ENCODE measurements around the gene SLC6A5. TPM values are rescaled to one million over a fixed set of nuclear protein-coding genes. Genes with fewer than 3 reads are reported as not detected.

Gene SLC6A5
- total RNA-seq, 2 experiments from 2014 or later: not detected

DNA sequence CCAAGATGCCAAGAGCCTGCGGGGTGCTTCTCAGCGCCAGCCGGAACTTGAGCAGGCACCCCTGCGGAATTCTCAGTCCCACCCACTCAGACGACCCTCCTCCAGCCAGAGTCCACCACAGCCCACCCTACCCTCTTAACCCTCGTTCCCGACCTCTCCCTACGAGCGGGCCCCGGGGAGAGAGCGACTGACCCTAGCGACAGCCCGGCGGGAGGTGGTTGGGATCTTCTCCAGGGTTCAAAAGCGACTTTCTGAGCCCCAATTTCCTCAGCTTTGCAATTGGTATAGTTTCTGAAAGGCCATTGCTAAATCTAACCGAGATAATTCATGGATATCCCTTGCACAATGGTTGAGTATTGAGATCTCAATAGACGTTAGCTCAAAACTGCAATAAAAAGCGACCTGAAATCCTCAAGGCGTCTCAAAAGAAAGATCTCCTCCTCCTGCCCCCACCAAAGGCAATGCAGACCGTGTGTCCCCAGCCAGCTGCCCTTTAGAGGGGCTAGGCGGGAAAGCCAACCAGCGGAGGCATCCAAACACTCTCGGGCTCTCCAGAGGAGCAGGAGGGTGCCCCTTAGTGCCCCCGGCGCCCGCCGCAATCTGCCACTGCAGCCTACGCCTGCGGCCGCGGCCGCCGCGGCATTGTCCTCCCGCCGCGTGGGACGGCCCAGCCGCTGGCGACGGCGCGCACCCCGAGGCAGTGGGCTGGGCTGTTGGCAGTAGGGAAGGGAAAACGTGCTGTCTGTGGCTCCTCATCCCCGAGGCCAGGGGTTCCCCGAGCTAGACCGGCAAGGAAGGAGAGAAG is 1.5 kb upstream of the SLC6A5 start:
- ChIA-PET CTCF (interaction anchor here (0.5 to 1.1 kb wide), 4 partner anchors 10 to 470 kb away, joined by 3 read pairs; no protein-coding TSS in a partner anchor), POLR2A (interaction anchor here (0.5 kb wide), 1 partner anchor 11 kb away, joined by 3 read pairs; no protein-coding TSS in a partner anchor)
- intact Hi-C loops (cut with DNase I, micrococcal nuclease): loop anchor here (2.0 kb wide), 1 partner anchor 437 kb away; the partner anchor contains the start of gene DBX1 (in 2 of the 2)

GRCh38 chr11:20598492-20598891 is 916 bp upstream of the SLC6A5 start:
- ATAC-seq: no peak

More for the DNA sequence above, 1.5 kb upstream of the SLC6A5 start:
- H3K4me1 Mint-ChIP-seq: peaks cover 7% of the 10 kb centered on the region
- no peak overlapping the region for H3K4me3 Mint-ChIP-seq
- H3K36me3 Mint-ChIP-seq (ENCODE audit: low read depth): no peaks in the 10 kb centered on the region
- no peak overlapping the region for H3K27ac Mint-ChIP-seq
- H3K9me3 Mint-ChIP-seq (ENCODE audit: low read depth): no peaks in the 10 kb centered on the region
- ATAC-seq (no peak), DNase-seq (no peak)
- H3K27me3 Mint-ChIP-seq: peaks cover 78% of the 10 kb centered on the region

GRCh38 chr11:20600020-20600346 is 575 bp downstream of the SLC6A5 start:
- intact Hi-C loops (cut with DNase I, micrococcal nuclease): no loop called here
- ChIA-PET CTCF (interaction anchor here (0.6 to 0.8 kb wide), 2 partner anchors 10 to 1494 kb away, joined by 3 read pairs; no protein-coding TSS in a partner anchor), POLR2A (no interaction called here)
- no peak for DNase-seq
- Mint-ChIP-seq H3K27ac (no peak overlapping the region), H3K36me3 (ENCODE audit: low read depth) (no peaks in the 10 kb centered on the region), H3K4me1 (peaks cover 7% of the 10 kb centered on the region), H3K9me3 (ENCODE audit: low read depth) (no peaks in the 10 kb centered on the region), H3K27me3 (peaks cover 84% of the 10 kb centered on the region), H3K4me3 (no peak overlapping the region)
- no peak for ATAC-seq

More at GRCh38 chr11:20598492-20598891, 916 bp upstream of the SLC6A5 start:
- Mint-ChIP-seq H3K27ac (no peak overlapping the region), H3K36me3 (ENCODE audit: low read depth) (no peaks in the 10 kb centered on the region), H3K4me1 (peaks cover 7% of the 10 kb centered on the region), H3K4me3 (no peak overlapping the region), H3K27me3 (peaks cover 82% of the 10 kb centered on the region), H3K9me3 (ENCODE audit: low read depth) (no peaks in the 10 kb centered on the region)
- POLR2A ChIA-PET: interaction anchor here (0.5 kb wide), 1 partner anchor 11 kb away, joined by 3 read pairs; no protein-coding TSS in a partner anchor
- no peak for DNase-seq
- CTCF ChIA-PET: interaction anchor here (0.7 to 1.1 kb wide), 3 partner anchors 10 to 470 kb away, joined by 3 read pairs; no protein-coding TSS in a partner anchor
- intact Hi-C loops (cut with DNase I, micrococcal nuclease): loop anchor here in 1 of 2 experiments (2.0 kb wide), 1 partner anchor 438 kb away; the partner anchor contains the start of gene DBX1

- Mint-ChIP-seq H3K36me3 (ENCODE audit: low read depth) (no peaks in the 10 kb centered on the region), H3K4me1 (peaks cover 7% of the 10 kb centered on the region), H3K27ac (no peak overlapping the region), H3K9me3 (ENCODE audit: low read depth) (no peaks in the 10 kb centered on the region), H3K4me3 (no peak overlapping the region), H3K27me3 (peaks cover 86% of the 10 kb centered on the region)
- ChIA-PET CTCF (interaction anchor here (0.7 to 1.0 kb wide), 3 partner anchors 9 to 25 kb away, joined by 3 read pairs; no protein-coding TSS in a partner anchor), POLR2A (no interaction called here)
- no peak for ATAC-seq
- intact Hi-C loops (cut with DNase I, micrococcal nuclease): no loop called here
- no peak for DNase-seq
Measured at GRCh38 chr11:20600551-20600950, 1.1 kb downstream of the SLC6A5 start.

DNA sequence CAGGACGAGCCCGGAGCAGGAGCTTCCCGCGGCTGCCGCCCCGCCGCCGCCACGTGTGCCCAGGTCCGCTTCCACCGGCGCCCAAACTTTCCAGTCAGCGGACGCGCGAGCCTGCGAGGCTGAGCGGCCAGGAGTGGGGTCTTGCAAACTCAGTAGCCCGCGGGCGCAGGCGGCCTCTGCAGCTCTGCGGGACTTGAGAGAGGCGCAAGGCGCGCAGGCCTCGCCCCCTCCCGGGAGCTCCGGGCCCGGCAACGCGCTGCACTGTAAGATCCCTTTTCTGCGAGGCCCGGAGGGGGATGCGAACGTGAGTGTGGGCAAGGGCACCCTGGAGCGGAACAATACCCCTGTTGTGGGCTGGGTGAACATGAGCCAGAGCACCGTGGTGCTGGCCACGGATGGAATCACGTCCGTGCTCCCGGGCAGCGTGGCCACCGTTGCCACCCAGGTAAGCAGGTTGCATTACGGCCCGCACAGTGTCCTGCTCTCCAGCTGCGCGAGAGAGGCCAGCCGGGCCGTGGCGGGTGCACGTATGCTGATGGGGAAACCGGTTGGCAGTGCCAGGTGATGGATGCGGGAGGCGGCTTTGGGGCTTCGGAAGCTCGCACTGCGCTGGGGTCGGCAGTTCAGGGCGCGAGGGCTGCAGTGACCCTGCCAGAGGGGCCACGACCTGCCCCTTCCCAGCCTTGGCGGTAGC is 2.0 kb downstream of the SLC6A5 start:
- ChIA-PET POLR2A (interaction anchor here (0.6 kb wide), 1 partner anchor 93 kb away, joined by 3 read pairs; no protein-coding TSS in a partner anchor), CTCF (interaction anchor here (0.7 to 1.0 kb wide), 2 partner anchors 8 to 25 kb away, joined by 3 read pairs; no protein-coding TSS in a partner anchor)
- no peak overlapping the region for H3K27ac Mint-ChIP-seq
- H3K36me3 Mint-ChIP-seq (ENCODE audit: low read depth): no peaks in the 10 kb centered on the region
- H3K4me3 Mint-ChIP-seq: no peak overlapping the region
- DNase-seq: no peak
- peaks cover 6% of the 10 kb centered on the region for H3K4me1 Mint-ChIP-seq
- intact Hi-C loops (cut with DNase I, micrococcal nuclease): no loop called here
- ATAC-seq: no peak
- no peaks in the 10 kb centered on the region for H3K9me3 Mint-ChIP-seq (ENCODE audit: low read depth)
- H3K27me3 Mint-ChIP-seq: peaks cover 85% of the 10 kb centered on the region

DNA sequence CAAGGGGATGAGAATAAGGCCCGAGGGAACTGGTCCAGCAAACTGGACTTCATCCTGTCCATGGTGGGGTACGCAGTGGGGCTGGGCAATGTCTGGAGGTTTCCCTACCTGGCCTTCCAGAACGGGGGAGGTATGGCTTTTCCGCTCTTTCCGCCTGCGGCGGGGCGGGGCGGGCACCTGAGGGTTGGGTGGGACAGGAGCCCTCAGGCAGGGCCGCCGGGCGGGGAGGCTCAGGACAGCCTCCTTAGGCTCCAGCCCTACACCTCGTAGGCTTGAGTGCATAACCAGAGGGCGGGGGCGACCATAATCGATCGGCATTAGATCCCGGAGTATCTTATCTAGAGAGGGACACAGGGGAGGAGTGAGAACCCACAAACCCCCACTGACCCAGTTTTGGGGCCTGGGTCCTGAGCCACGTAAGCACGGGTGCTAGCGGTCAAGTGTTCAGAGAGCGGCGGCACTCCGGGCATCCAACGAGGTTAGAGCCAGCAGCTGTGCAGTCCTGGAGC is 4.9 kb downstream of the SLC6A5 start:
- no peak overlapping the region for H3K4me3 Mint-ChIP-seq
- H3K4me1 Mint-ChIP-seq: no peaks in the 10 kb centered on the region
- no peak for DNase-seq
- H3K9me3 Mint-ChIP-seq (ENCODE audit: low read depth): no peaks in the 10 kb centered on the region
- POLR2A ChIA-PET: no interaction called here
- H3K27ac Mint-ChIP-seq: no peak overlapping the region
- no peak for ATAC-seq
- CTCF ChIA-PET: no interaction called here
- peaks cover 79% of the 10 kb centered on the region for H3K27me3 Mint-ChIP-seq
- intact Hi-C loops (cut with DNase I, micrococcal nuclease): no loop called here
- no peaks in the 10 kb centered on the region for H3K36me3 Mint-ChIP-seq (ENCODE audit: low read depth)

DNA sequence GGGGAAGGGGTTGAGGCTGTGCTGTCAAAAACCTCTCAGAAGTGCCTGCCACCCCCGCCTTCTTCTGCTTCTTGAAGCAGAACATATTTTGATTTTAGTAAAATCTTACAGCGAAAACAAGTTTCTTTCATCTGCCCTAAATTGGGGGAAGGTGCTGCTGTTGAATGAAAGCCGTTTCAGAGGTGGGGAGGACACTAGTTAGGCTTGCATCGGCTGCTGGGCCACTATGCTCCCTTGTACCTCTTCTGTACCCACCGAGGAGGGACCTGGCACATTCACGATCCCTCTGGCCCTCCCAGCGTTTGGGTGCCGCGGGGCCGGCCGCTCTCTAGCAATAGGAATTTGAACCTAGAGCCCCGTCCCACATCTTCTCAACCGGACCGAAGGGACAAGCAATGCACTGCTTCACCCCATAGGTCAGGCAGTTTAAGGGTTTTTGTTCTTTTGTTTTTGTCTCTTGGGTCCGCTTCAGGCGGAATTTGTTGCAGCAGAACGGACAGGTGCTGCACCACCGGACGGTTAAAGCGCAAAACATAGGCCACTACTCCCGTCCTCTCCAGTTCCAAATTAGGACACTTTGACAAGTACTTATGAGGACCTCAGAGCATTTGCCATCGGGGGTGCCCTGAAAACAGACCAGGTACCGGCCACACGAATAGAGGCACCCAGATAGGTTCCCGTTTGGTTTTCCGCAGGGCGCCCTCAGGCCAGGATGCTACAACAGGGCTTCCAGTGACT is 5.6 kb downstream of the SLC6A5 start:
- H3K4me1 Mint-ChIP-seq: peaks cover 1% of the 10 kb centered on the region
- DNase-seq (no peak), ATAC-seq (no peak)
- H3K27ac Mint-ChIP-seq: no peak overlapping the region
- H3K36me3 Mint-ChIP-seq (ENCODE audit: low read depth): no peaks in the 10 kb centered on the region
- intact Hi-C loops (cut with DNase I, micrococcal nuclease): no loop called here
- H3K27me3 Mint-ChIP-seq: peaks cover 76% of the 10 kb centered on the region
- no peak overlapping the region for H3K4me3 Mint-ChIP-seq
- H3K9me3 Mint-ChIP-seq (ENCODE audit: low read depth): no peaks in the 10 kb centered on the region
- ChIA-PET CTCF (no interaction called here), POLR2A (no interaction called here)

- intact Hi-C loops (cut with DNase I, micrococcal nuclease): no loop called here
- Mint-ChIP-seq H3K4me3 (no peak overlapping the region), H3K27ac (no peak overlapping the region), H3K36me3 (ENCODE audit: low read depth) (no peaks in the 10 kb centered on the region), H3K4me1 (peaks cover 7% of the 10 kb centered on the region), H3K9me3 (ENCODE audit: low read depth) (no peaks in the 10 kb centered on the region), H3K27me3 (peaks cover 76% of the 10 kb centered on the region)
- CTCF ChIA-PET: no interaction called here
- POLR2A ChIA-PET: no interaction called here
- ATAC-seq (no peak), DNase-seq (no peak)
Measured at GRCh38 chr11:20605602-20606091, 6.2 kb downstream of the SLC6A5 start.

GRCh38 chr11:20608934-20609333 is 9.5 kb downstream of the SLC6A5 start:
- no peak overlapping the region for H3K4me3 Mint-ChIP-seq
- ChIA-PET CTCF (interaction anchor here (0.6 to 4.0 kb wide), 6 partner anchors 210 to 493 kb away, joined by 3 to 22 read pairs (median 6); no protein-coding TSS in a partner anchor), POLR2A (interaction anchor here (0.7 kb wide), 1 partner anchor 11 kb away, joined by 3 read pairs; no protein-coding TSS in a partner anchor)
- no peak for DNase-seq
- peaks cover 7% of the 10 kb centered on the region for H3K4me1 Mint-ChIP-seq
- H3K9me3 Mint-ChIP-seq (ENCODE audit: low read depth): no peaks in the 10 kb centered on the region
- no peak overlapping the region for H3K27ac Mint-ChIP-seq
- ATAC-seq: no peak
- intact Hi-C loops (cut with DNase I, micrococcal nuclease): no loop called here
- no peaks in the 10 kb centered on the region for H3K36me3 Mint-ChIP-seq (ENCODE audit: low read depth)
- H3K27me3 Mint-ChIP-seq: peaks cover 63% of the 10 kb centered on the region

DNA sequence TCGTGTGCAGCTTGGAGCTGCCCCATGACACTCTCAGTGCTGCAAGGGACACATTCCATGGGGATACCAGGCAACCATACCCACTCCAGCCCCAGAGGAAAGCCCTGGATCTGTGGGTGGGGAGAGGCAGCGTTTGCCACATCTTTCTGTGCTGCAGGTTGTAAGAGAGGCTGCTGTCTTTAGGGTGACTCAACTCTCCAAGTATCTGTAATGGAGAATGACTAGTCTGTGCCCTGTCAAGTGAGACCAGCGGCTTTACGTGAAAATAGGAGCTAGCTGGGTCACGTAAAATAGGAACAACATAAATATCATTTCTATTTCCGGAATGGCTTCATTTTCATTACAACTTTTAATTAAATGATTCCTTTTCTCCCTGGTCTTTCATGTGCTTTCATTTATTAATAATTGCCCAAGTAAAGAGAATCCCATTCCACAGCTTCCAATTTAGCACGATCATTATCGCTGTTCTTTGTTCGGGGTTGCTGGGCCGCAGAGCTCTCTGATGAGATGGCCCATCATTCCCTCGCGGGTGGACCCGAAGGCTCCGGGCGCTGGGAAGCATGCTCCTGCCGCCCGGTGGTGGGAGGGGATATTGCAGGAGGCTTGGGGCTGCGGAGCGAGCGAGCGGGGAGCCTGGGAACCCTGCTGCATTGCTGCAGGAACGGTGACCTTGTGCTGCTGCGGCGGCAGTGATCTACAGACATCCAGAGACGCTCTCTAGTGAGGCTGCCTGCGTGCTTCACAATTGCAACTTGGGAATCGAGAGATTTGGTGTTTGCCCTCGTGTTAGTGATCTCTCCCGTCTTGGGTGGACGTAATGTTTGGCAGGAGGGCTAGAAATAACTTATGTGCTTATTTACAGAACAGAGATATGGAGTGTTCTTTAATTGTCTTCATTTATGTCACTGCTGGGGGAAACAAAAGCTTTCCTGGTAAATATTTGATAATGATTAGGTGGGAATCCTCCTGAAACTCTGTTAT is 10.6 kb downstream of the SLC6A5 start:
- Mint-ChIP-seq H3K4me3 (no peak overlapping the region), H3K36me3 (ENCODE audit: low read depth) (no peaks in the 10 kb centered on the region), H3K27ac (no peak overlapping the region), H3K27me3 (peaks cover 62% of the 10 kb centered on the region), H3K4me1 (peaks cover 7% of the 10 kb centered on the region), H3K9me3 (ENCODE audit: low read depth) (no peaks in the 10 kb centered on the region)
- ATAC-seq (peak; percentile 86), DNase-seq (peak; percentile 81)
- POLR2A ChIA-PET: interaction anchor here (1.0 kb wide), 1 partner anchor 213 kb away, joined by 3 read pairs; no protein-coding TSS in a partner anchor
- intact Hi-C loops (cut with DNase I, micrococcal nuclease): loop anchor here (1.0 to 5.0 kb wide), 4 partner anchors 213 to 482 kb away; partner anchors contain the start of gene PRMT3 (in 1 of the 2)
- CTCF ChIA-PET: interaction anchor here (0.6 to 4.0 kb wide), 12 partner anchors 9 to 482 kb away, joined by 3 to 22 read pairs (median 3); no protein-coding TSS in a partner anchor
